Liver (tissue), 9 donors: ENCODE results near the gene CREM. TPM values are rescaled to one million over a fixed set of nuclear protein-coding genes. Genes with fewer than 3 reads are reported as not detected.

Experiments
- DNase-seq: peaks from one replicate; pipeline ENCODE4 v3.0.0-alpha.2; 2017; ENCODE audit warnings: low spot score
- H3K27ac ChIP-seq, 2 donors: one replicate each; pipeline ENCODE4 v1.7.0; 2013; ENCODE audit warnings: inconsistent platforms in 2 of 2, low read length in 2 of 2, control low read depth in 1 of 2, low read depth in 1 of 2, mild to moderate bottlenecking in 1 of 2
- H3K27me3 ChIP-seq, 4 donors: one replicate each; pipeline versions ENCODE4 v1.6.1 to v1.7.0; 2013; ENCODE audit warnings: low read length in 3 of 4, inconsistent platforms in 1 of 4, mild to moderate bottlenecking in 1 of 4, moderate library complexity in 1 of 4; ENCODE audit not compliant: control insufficient read depth in 4 of 4, insufficient read depth in 4 of 4
- H3K36me3 ChIP-seq, 4 donors: one replicate each; pipeline versions ENCODE4 v1.6.1 to v1.7.0; 2013; ENCODE audit warnings: low read length in 3 of 4, mild to moderate bottlenecking in 3 of 4, low read depth in 1 of 4, moderate library complexity in 1 of 4; ENCODE audit not compliant: control insufficient read depth in 4 of 4, insufficient read depth in 3 of 4
- H3K4me1 ChIP-seq, 4 donors: one replicate each; pipeline versions ENCODE4 v1.6.1 to v1.7.0; 2013; ENCODE audit warnings: low read length in 3 of 4, mild to moderate bottlenecking in 3 of 4, moderate library complexity in 1 of 4; ENCODE audit not compliant: control insufficient read depth in 4 of 4, insufficient read depth in 4 of 4
- H3K4me3 ChIP-seq, 3 donors: one replicate each; pipeline versions ENCODE4 v1.6.1 to v1.7.0; 2013; ENCODE audit warnings: low read length in 3 of 3, control low read depth in 1 of 3, low read depth in 1 of 3, mild to moderate bottlenecking in 1 of 3
- H3K9ac ChIP-seq, 2 donors: one replicate each; pipeline ENCODE4 v1.7.0; 2013; ENCODE audit warnings: low read length in 2 of 2, mild to moderate bottlenecking in 2 of 2, moderate library complexity in 2 of 2, control low read depth in 1 of 2, low read depth in 1 of 2
- H3K9me3 ChIP-seq, 4 donors: one replicate each; pipeline versions ENCODE4 v1.6.1 to v1.7.0; 2013; ENCODE audit warnings: low read length in 3 of 4; ENCODE audit not compliant: control insufficient read depth in 4 of 4
- ATF3 ChIP-seq: IDR thresholded peaks from 2 replicates; pipeline ENCODE4 v1.6.1; 2016; ENCODE audit warnings: antibody characterized with exemption
- CTCF ChIP-seq: fragments of 150-350 bp; IDR thresholded peaks from 2 replicates; pipeline ENCODE4 v1.5.1; 2017; ENCODE audit warnings: improper control_type of control experiment, low read depth, low read length; ENCODE audit not compliant: missing input control
- EGR1 ChIP-seq, 2 donors: IDR thresholded peaks; 2 replicates each; pipeline ENCODE4 v1.6.1; 2016 to 2018; ENCODE audit warnings: antibody characterized with exemption in 2 of 2, low read depth in 2 of 2
- FOXA1 ChIP-seq: IDR thresholded peaks from 2 replicates; pipeline ENCODE4 v1.6.1; 2016; ENCODE audit warnings: antibody characterized with exemption
- FOXA2 ChIP-seq: IDR thresholded peaks from 2 replicates; pipeline ENCODE4 v1.6.1; 2016; ENCODE audit warnings: antibody characterized with exemption
- GABPA ChIP-seq, 2 donors: IDR thresholded peaks in 1 of 2; conservative IDR thresholded peaks in 1 of 2; 2 replicates each; pipeline ENCODE4 v1.6.1; 2016; ENCODE audit warnings: antibody characterized with exemption in 2 of 2, mild to moderate bottlenecking in 1 of 2, moderate library complexity in 1 of 2
- HNF4A ChIP-seq, 2 donors: conservative IDR thresholded peaks; 2 replicates each; pipeline ENCODE4 v1.6.1; 2016; ENCODE audit warnings: antibody characterized with exemption in 2 of 2, mild to moderate bottlenecking in 2 of 2
- JUND ChIP-seq, 2 donors: IDR thresholded peaks; 2 replicates each; pipeline ENCODE4 v1.6.1; 2016; ENCODE audit warnings: antibody characterized with exemption in 2 of 2
- MAX ChIP-seq: IDR thresholded peaks from 2 replicates; pipeline ENCODE4 v1.6.1; 2016; ENCODE audit warnings: antibody characterized with exemption
- NR2F2 ChIP-seq: IDR thresholded peaks from 2 replicates; pipeline ENCODE4 v1.6.1; 2016; ENCODE audit warnings: antibody characterized with exemption
- REST ChIP-seq: IDR thresholded peaks from 2 replicates; pipeline ENCODE4 v1.6.1; 2016; ENCODE audit warnings: antibody characterized with exemption, mild to moderate bottlenecking
- RXRA ChIP-seq, 2 donors: IDR thresholded peaks; 2 replicates each; pipeline ENCODE4 v1.6.1; 2017 to 2018; ENCODE audit warnings: antibody characterized with exemption in 2 of 2, mild to moderate bottlenecking in 1 of 2
- SP1 ChIP-seq: IDR thresholded peaks from 2 replicates; pipeline ENCODE4 v1.6.1; 2018; ENCODE audit warnings: antibody characterized with exemption, mild to moderate bottlenecking
- TAF1 ChIP-seq: conservative IDR thresholded peaks from 2 replicates; pipeline ENCODE4 v1.6.1; 2016; ENCODE audit warnings: antibody characterized with exemption, mild to moderate bottlenecking
- YY1 ChIP-seq: IDR thresholded peaks from 2 replicates; pipeline ENCODE4 v1.6.1; 2016; ENCODE audit warnings: antibody characterized with exemption, mild to moderate bottlenecking
- ZBTB33 ChIP-seq: IDR thresholded peaks from 2 replicates; pipeline ENCODE4 v1.6.1; 2016; ENCODE audit warnings: antibody characterized with exemption
- WGBS: extraction: QIAGEN DNeasy Blood & Tissue Kit; methylation state at CpG from one replicate; pipeline ENCODE4 v1.1.7; 2013; 5-methylcytosine and 5-hydroxymethylcytosine counted together
- polyA plus RNA-seq, 2 donors: library from polyadenylated mRNA; stranded (reverse) in 1 of 2; unstranded in 1 of 2; fragments of 200-250 nt in 1 of 2; fragments of >200 nt in 1 of 2; fragmentation: Nextera tagmentation in 1 of 2; extraction: Ambion mirVana in 1 of 2; gene quantifications; one replicate each; pipeline versions ENCODE4 v1.2.1 to v1.2.3, GENCODE V29; 2013 to 2015
- total RNA-seq, 2 donors: library from RNA; depleted of rRNA; stranded (reverse); fragments of >200 nt; gene quantifications; one replicate each; pipeline ENCODE4 v1.2.3, GENCODE V29; 2014
- donor health status: healthy.
- donor health status: healthy.
- donor health status: healthy.
- donor health status: healthy.
- donor health status: healthy.

CREM gene
- total and polyA plus RNA-seq, 4 donors: 14.8 to 25.5 (median 22.2) TPM

- TF ChIP-seq FOXA2: no peak
- TF ChIP-seq ATF3: no peak
- TF ChIP-seq HNF4A (conservative IDR thresholded peaks at IDR 0.05): no peak
- no peak for TF ChIP-seq RXRA (IDR thresholded peaks at IDR 0.05)
- no peak for TF ChIP-seq CTCF
- TF ChIP-seq GABPA (IDR thresholded peaks at IDR 0.05 in 1 of 2, conservative IDR thresholded peaks at IDR 0.05 in 1 of 2): no peak
- TF ChIP-seq SP1: no peak
- no peak for TF ChIP-seq NR2F2
- no peak for TF ChIP-seq MAX
- no peak for TF ChIP-seq FOXA1
- no peaks in the 10 kb centered on the region for H3K27me3 ChIP-seq
- H3K36me3 ChIP-seq: no peaks in the 10 kb centered on the region
- no peaks in the 10 kb centered on the region for H3K4me1 ChIP-seq
- no peak for DNase-seq
- H3K4me3 ChIP-seq: no peak overlapping the region
- WGBS: 85% methylated on average over 3 of the region's 3 CpGs
- H3K27ac ChIP-seq: no peak overlapping the region
- no peak overlapping the region for H3K9ac ChIP-seq
- H3K9me3 ChIP-seq: no peaks in the 10 kb centered on the region
These were observed 133.2 kb downstream of the CREM start for GRCh38 chr10:35259769-35260397.

- Histone ChIP-seq H3K36me3 (no peaks in the 10 kb centered on the region), H3K27ac (no peak overlapping the region), H3K9ac (no peak overlapping the region), H3K4me3 (no peak overlapping the region), H3K9me3 (no peaks in the 10 kb centered on the region), H3K4me1 (peaks cover 4 to 6% (median 6%) of the 10 kb centered on the region in 4 donors), H3K27me3 (no peaks in the 10 kb centered on the region)
- TF ChIP-seq CTCF: no peak
- TF ChIP-seq GABPA (IDR thresholded peaks at IDR 0.05 in 1 of 2, conservative IDR thresholded peaks at IDR 0.05 in 1 of 2): no peak
- no peak for TF ChIP-seq TAF1
- TF ChIP-seq MAX: no peak
- TF ChIP-seq RXRA (IDR thresholded peaks at IDR 0.05): no peak
- TF ChIP-seq YY1: no peak
- no peak for TF ChIP-seq FOXA1
- TF ChIP-seq SP1: no peak
- no peak for TF ChIP-seq REST
- TF ChIP-seq JUND (IDR thresholded peaks at IDR 0.05): no peak
- TF ChIP-seq FOXA2: no peak
- TF ChIP-seq EGR1 (IDR thresholded peaks at IDR 0.05; ENCODE audit: low read depth in 2 of 2): no peak
- TF ChIP-seq NR2F2: no peak
- TF ChIP-seq ZBTB33: no peak
- DNase-seq: no peak
- WGBS: 96% methylated on average over 5 of the region's 5 CpGs
These were observed 135.8 kb downstream of the CREM start for GRCh38 chr10:35262436-35262835.
